Measurements from ENCODE around the gene RPL22L1. TPM values are rescaled to one million over a fixed set of nuclear protein-coding genes. Genes with fewer than 3 reads are reported as not detected.
"Not testable (repeated sequence)": the region's sequence is repeated elsewhere in the genome, so short reads cannot be mapped to it uniquely, and the experiment has no call there.

RPL22L1 gene
- total RNA-seq, 1 donor from 2014 or later, result 107 TPM

DNA sequence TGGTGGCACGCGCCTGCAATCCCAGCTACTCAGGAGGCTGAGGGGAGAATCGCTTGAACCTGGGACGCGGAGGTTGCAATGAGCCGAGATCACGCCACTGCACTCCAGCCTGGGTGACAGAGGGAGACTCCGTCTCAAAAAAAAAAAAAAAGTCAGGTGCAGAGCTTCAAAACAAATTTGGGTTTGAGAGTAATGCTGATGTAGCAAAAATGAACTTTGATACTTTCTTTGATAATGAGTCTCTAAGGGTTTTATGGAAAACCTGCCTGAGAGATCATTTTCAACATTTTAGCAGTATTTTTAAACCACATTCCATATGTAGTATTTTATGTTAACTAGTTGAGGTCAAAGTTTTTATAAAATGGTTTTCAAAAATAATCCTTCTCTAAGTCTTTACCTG lies 23.9 kb upstream of the RPL22L1 start:
- H2AFZ ChIP-seq (replicated peaks), result no peak overlapping the region
- no peak overlapping the region for H3K4me3 Mint-ChIP-seq
- H3K4me2 ChIP-seq, result no peak overlapping the region
- H3K4me1 Mint-ChIP-seq, result no peaks in the 10 kb centered on the region
- H4K20me1 ChIP-seq (ENCODE audit: low read depth), result no peaks in the 10 kb centered on the region
- no peaks in the 10 kb centered on the region for H3F3A ChIP-seq (ENCODE audit: low read depth)
- DNase-seq (ENCODE audit: low spot score), result no peak
- H3K4me3 ChIP-seq, result no peak overlapping the region
- H3K9me3 ChIP-seq (ENCODE audit: low read depth), result no peaks in the 10 kb centered on the region
- H3K36me3 Mint-ChIP-seq, result peaks cover 20% of the 10 kb centered on the region
- H3K27ac ChIP-seq, result no peak overlapping the region
- no peak overlapping the region for H3K9ac ChIP-seq
- no peaks in the 10 kb centered on the region for H3K79me2 ChIP-seq (ENCODE audit: low read depth)
- no peak overlapping the region for H3K27ac Mint-ChIP-seq
- H3K9me3 Mint-ChIP-seq, result peaks cover 14% of the 10 kb centered on the region
- TF ChIP-seq, protein P1, sequence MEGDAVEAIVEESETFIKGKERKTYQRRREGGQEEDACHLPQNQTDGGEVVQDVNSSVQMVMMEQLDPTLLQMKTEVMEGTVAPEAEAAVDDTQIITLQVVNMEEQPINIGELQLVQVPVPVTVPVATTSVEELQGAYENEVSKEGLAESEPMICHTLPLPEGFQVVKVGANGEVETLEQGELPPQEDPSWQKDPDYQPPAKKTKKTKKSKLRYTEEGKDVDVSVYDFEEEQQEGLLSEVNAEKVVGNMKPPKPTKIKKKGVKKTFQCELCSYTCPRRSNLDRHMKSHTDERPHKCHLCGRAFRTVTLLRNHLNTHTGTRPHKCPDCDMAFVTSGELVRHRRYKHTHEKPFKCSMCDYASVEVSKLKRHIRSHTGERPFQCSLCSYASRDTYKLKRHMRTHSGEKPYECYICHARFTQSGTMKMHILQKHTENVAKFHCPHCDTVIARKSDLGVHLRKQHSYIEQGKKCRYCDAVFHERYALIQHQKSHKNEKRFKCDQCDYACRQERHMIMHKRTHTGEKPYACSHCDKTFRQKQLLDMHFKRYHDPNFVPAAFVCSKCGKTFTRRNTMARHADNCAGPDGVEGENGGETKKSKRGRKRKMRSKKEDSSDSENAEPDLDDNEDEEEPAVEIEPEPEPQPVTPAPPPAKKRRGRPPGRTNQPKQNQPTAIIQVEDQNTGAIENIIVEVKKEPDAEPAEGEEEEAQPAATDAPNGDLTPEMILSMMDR (IDR thresholded peaks at IDR 0.05), result no peak
- no peaks in the 10 kb centered on the region for H3K36me3 ChIP-seq
- H3K27me3 ChIP-seq, result no peaks in the 10 kb centered on the region
- H3K4me1 ChIP-seq, result no peaks in the 10 kb centered on the region
- H3K27me3 Mint-ChIP-seq (ENCODE audit: insufficient read depth, low read depth), result peaks cover 2% of the 10 kb centered on the region

DNA sequence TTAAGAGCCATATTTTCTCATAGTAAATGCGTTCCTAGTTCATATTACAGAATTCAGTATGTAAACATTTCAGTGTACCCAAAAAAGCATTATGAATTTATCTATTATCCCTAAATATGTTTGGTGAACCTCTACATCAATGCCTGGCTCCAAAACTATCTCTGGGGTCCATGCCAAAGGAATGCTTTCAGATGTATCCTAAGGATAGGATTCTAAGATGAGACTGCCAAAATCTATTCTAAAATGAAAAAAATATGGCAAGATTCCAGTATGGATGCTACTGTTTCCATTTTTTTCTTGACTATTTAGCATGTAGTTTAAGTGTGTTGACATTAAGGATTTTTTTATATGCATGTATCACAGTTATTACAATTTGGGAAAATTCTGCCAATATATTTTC lies 19.6 kb upstream of the RPL22L1 start:
- Histone ChIP-seq H3K27me3 (no peaks in the 10 kb centered on the region), H3K4me2 (no peak overlapping the region), H3K4me3 (no peak overlapping the region), H3K9ac (no peak overlapping the region), H4K20me1 (ENCODE audit: low read depth) (no peaks in the 10 kb centered on the region), H2AFZ (replicated peaks) (no peak overlapping the region), H3K27ac (no peak overlapping the region), H3K79me2 (ENCODE audit: low read depth) (no peaks in the 10 kb centered on the region), H3K9me3 (ENCODE audit: low read depth) (no peaks in the 10 kb centered on the region), H3K4me1 (no peaks in the 10 kb centered on the region), H3F3A (ENCODE audit: low read depth) (no peaks in the 10 kb centered on the region), H3K36me3 (no peaks in the 10 kb centered on the region)
- H3K36me3 Mint-ChIP-seq, result peaks cover 5% of the 10 kb centered on the region
- peaks cover under 1% of the 10 kb centered on the region for H3K9me3 Mint-ChIP-seq
- TF ChIP-seq, protein P1 (IDR thresholded peaks at IDR 0.05), result no peak
- TF ChIP-seq EZH2 (IDR thresholded peaks at IDR 0.05) (no peak), EZH2phosphoT487 (IDR thresholded peaks at IDR 0.05) (no peak)
- no peak overlapping the region for H3K27ac Mint-ChIP-seq
- no peak overlapping the region for H3K4me3 Mint-ChIP-seq
- no peaks in the 10 kb centered on the region for H3K27me3 Mint-ChIP-seq (ENCODE audit: insufficient read depth, low read depth)
- DNase-seq (ENCODE audit: low spot score), result no peak
- H3K4me1 Mint-ChIP-seq, result no peaks in the 10 kb centered on the region

DNA sequence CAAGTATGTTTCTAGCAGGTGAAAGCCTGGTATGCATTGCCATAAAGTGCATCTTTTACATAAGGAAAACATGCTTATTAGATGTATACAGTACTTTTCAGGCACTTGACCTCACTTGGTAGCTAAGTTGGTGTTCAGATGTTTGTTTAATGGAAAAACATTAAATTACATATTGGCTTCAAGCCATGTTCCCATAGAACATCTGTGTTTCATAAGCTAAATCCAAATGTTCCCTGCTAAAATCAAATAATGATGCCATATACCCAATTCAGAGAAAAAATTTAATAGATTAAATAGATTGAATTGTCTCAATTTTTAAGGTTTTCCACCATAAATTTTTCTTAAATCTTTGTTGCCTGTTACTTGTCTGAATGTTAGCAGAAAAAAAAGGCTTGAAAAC lies 19.1 kb upstream of the RPL22L1 start:
- Histone ChIP-seq H3K36me3 (no peaks in the 10 kb centered on the region), H3K4me3 (no peak overlapping the region), H3K27ac (no peak overlapping the region), H2AFZ (replicated peaks) (no peak overlapping the region), H3K9me3 (ENCODE audit: low read depth) (no peaks in the 10 kb centered on the region), H3K4me1 (no peaks in the 10 kb centered on the region), H3F3A (ENCODE audit: low read depth) (no peaks in the 10 kb centered on the region), H3K79me2 (ENCODE audit: low read depth) (no peaks in the 10 kb centered on the region), H3K27me3 (no peaks in the 10 kb centered on the region), H4K20me1 (ENCODE audit: low read depth) (no peaks in the 10 kb centered on the region), H3K4me2 (no peak overlapping the region), H3K9ac (no peak overlapping the region)
- Mint-ChIP-seq H3K36me3 (peaks cover 6% of the 10 kb centered on the region), H3K4me3 (no peak overlapping the region), H3K4me1 (no peaks in the 10 kb centered on the region), H3K9me3 (peaks cover 5% of the 10 kb centered on the region), H3K27ac (no peak overlapping the region), H3K27me3 (ENCODE audit: insufficient read depth, low read depth) (no peaks in the 10 kb centered on the region)
- no peak for TF ChIP-seq EZH2phosphoT487 (IDR thresholded peaks at IDR 0.05)
- TF ChIP-seq EZH2 (IDR thresholded peaks at IDR 0.05), result no peak
- no peak for DNase-seq (ENCODE audit: low spot score)

DNA sequence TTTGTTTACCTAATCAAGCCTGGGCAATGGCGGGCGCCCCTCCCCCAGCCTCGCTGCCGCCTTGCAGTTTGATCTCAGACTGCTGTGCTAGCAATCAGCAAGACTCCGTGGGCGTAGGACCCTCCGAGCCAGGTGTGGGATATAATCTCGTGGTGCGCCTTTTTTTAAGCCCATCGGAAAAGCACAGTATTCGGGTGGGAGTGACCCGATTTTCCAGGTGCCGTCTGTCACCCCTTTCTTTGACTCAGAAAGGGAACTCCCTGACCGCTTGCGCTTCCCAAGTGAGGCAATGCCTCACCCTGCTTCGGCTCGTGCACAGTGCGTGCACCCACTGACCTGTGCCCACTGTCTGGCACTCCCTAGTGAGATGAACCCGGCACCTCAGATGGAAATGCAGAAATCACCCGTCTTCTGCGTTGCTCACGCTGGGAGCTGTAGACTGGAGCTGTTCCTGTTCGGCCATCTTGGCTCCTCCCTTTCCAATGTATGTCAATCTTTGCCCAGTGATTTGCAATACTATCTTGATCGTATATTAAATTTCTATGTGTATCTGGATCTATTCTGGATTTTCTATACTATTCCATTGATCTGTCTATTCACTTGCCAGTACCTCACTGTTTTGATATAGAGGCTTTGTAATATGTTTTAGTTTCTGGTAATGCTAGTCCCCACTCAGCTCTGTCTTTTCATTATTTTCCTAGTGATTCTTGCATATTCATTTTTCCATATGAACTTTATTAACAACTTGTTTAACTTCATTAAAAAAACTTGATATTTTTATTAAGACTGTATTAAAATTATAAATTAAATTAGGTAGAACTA lies 14.3 kb upstream of the RPL22L1 start:
- not testable (repeated sequence) for H3K27me3 Mint-ChIP-seq (ENCODE audit: insufficient read depth, low read depth); H3K36me3 Mint-ChIP-seq; H3K4me2 ChIP-seq; H3K9me3 Mint-ChIP-seq; H3K4me1 Mint-ChIP-seq; H3F3A ChIP-seq (ENCODE audit: low read depth); H3K9me3 ChIP-seq (ENCODE audit: low read depth); H3K27ac ChIP-seq; H3K4me3 ChIP-seq; H2AFZ ChIP-seq (replicated peaks); H3K27me3 ChIP-seq; H3K4me1 ChIP-seq; H3K4me3 Mint-ChIP-seq; H4K20me1 ChIP-seq (ENCODE audit: low read depth); DNase-seq (ENCODE audit: low spot score); H3K9ac ChIP-seq; H3K79me2 ChIP-seq (ENCODE audit: low read depth); H3K27ac Mint-ChIP-seq; H3K36me3 ChIP-seq

DNA sequence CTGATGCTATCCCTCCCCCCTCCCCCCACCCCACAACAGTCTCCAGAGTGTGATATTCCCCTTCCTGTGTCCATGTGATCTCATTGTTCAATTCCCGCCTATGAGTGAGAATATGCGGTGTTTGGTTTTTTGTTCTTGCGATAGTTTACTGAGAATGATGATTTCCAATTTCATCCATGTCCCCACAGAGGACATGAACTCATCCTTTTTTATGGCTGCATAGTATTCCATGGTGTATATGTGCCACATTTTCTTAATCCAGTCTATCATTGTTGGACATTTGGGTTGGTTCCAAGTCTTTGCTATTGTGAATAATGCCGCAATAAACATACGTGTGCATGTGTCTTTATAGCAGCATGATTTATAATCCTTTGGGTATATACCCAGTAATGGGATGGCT lies 8.7 kb upstream of the RPL22L1 start:
- H3K36me3 Mint-ChIP-seq; H3K9me3 Mint-ChIP-seq; DNase-seq (ENCODE audit: low spot score); H3K79me2 ChIP-seq (ENCODE audit: low read depth); H3K27ac ChIP-seq; H3K9me3 ChIP-seq (ENCODE audit: low read depth); H3K4me1 Mint-ChIP-seq; H4K20me1 ChIP-seq (ENCODE audit: low read depth); H3K27me3 ChIP-seq; H3K27ac Mint-ChIP-seq; H2AFZ ChIP-seq (replicated peaks); H3K27me3 Mint-ChIP-seq (ENCODE audit: insufficient read depth, low read depth); H3K4me2 ChIP-seq; H3F3A ChIP-seq (ENCODE audit: low read depth); H3K36me3 ChIP-seq; H3K4me3 Mint-ChIP-seq; H3K9ac ChIP-seq; H3K4me1 ChIP-seq; H3K4me3 ChIP-seq: not testable (repeated sequence)

DNA sequence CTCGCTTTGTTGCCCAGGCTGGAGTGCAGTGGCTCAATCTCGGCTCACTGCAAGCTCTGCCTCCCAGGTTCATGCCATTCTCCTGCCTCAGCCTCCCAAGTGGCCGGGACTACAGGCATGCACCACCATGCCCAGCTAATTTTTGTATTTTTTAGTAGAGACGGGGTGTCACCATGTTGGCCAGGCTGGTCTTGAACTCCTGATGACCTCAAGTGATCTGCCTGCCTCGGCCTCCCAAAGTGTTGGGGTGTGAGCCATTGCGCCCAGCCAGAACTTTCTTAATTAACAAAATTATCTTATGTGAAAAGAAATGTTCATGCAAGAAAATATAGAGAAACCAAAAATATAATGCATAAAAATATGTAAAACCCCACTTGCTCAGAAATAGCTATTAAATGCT lies 7.3 kb upstream of the RPL22L1 start:
- H3K36me3 Mint-ChIP-seq; H3K27me3 ChIP-seq; H3K9me3 ChIP-seq (ENCODE audit: low read depth); DNase-seq (ENCODE audit: low spot score); H3K4me3 ChIP-seq; H3K27me3 Mint-ChIP-seq (ENCODE audit: insufficient read depth, low read depth); H3K4me1 ChIP-seq; H3K4me3 Mint-ChIP-seq; H3K4me2 ChIP-seq; H3K79me2 ChIP-seq (ENCODE audit: low read depth); H3K27ac Mint-ChIP-seq; H4K20me1 ChIP-seq (ENCODE audit: low read depth); H3K27ac ChIP-seq; H3K9ac ChIP-seq; H3K36me3 ChIP-seq; H3K9me3 Mint-ChIP-seq; H3F3A ChIP-seq (ENCODE audit: low read depth); H2AFZ ChIP-seq (replicated peaks); H3K4me1 Mint-ChIP-seq: not testable (repeated sequence)
